Uterus (tissue), 2 donors: ENCODE results near the gene APLP1.

Experiments used
- CTCF ChIP-seq, 4 experiments: fragments of 200-600 bp in 2 of 4; fragments of 450-650 bp in 2 of 4; sonication (generic) in 2 of 4; IDR thresholded peaks; one replicate each; pipeline ENCODE4 v1.5.1; 2016 to 2019; ENCODE audit warnings: antibody characterized with exemption in 4 of 4, mild to moderate bottlenecking in 2 of 4, moderate library complexity in 1 of 4
- POLR2A ChIP-seq, 2 donors: fragments of 450-650 bp; IDR thresholded peaks; one replicate each; pipeline ENCODE4 v1.6.1; 2016; ENCODE audit warnings: antibody characterized with exemption in 2 of 2, mild to moderate bottlenecking in 1 of 2, moderate library complexity in 1 of 2

GRCh38 chr19:35861640-35862160, 6.7 kb upstream of the APLP1 start:
- no peak for TF ChIP-seq CTCF (IDR thresholded peaks at IDR 0.05)
- no peak for TF ChIP-seq POLR2A (IDR thresholded peaks at IDR 0.05)
